HEK293 (cell line): Measurements from ENCODE around the gene CDH22.

Source experiments
- CTCF ChIP-seq: fragments of 450-650 bp; formaldehyde crosslinking; IDR thresholded peaks from 2 replicates; pipeline ENCODE4 v1.5.1; 2016; ENCODE audit warnings: missing biosample characterization, missing genetic modification characterization
- HOXD13 ChIP-seq: sonication (generic); formaldehyde crosslinking; IDR thresholded peaks from 2 replicates; pipeline ENCODE4 v1.8.0; 2022; ENCODE audit warnings: missing genetic modification reagents, borderline replicate concordance
- SP2 ChIP-seq: fragments of 450-650 bp; formaldehyde crosslinking; IDR thresholded peaks from 2 replicates; pipeline ENCODE4 v1.5.1; 2016; ENCODE audit warnings: missing biosample characterization, missing genetic modification characterization
- TSHZ1 ChIP-seq: fragments of 450-650 bp; formaldehyde crosslinking; IDR thresholded peaks from 2 replicates; pipeline ENCODE4 v1.5.1; 2016; ENCODE audit warnings: missing biosample characterization, missing genetic modification characterization, borderline replicate concordance
- ZBTB8A ChIP-seq: fragments of 450-650 bp; formaldehyde crosslinking; IDR thresholded peaks from 2 replicates; pipeline ENCODE4 v1.5.1; 2016; ENCODE audit warnings: missing biosample characterization, missing genetic modification characterization
- ZNF19 ChIP-seq: fragments of 450-650 bp; formaldehyde crosslinking; IDR thresholded peaks from 2 replicates; pipeline ENCODE4; 2016; ENCODE audit warnings: missing biosample characterization, missing genetic modification characterization, low read depth
- ZNF37A ChIP-seq: fragments of 450-650 bp; IDR thresholded peaks from 2 replicates; pipeline ENCODE4 v1.5.1; 2018; ENCODE audit warnings: missing biosample characterization, missing genetic modification characterization
- ZNF398 ChIP-seq: fragments of 450-650 bp; formaldehyde crosslinking; IDR thresholded peaks from 2 replicates; pipeline ENCODE4 v1.5.1; 2017; ENCODE audit warnings: missing biosample characterization, missing genetic modification characterization
- ZNF501 ChIP-seq: fragments of 450-650 bp; formaldehyde crosslinking; IDR thresholded peaks from 2 replicates; pipeline ENCODE4 v1.5.1; 2016; ENCODE audit warnings: missing biosample characterization, missing genetic modification characterization
- ZNF658 ChIP-seq: fragments of 450-650 bp; formaldehyde crosslinking; IDR thresholded peaks from 2 replicates; pipeline ENCODE4; 2016; ENCODE audit warnings: missing biosample characterization, missing genetic modification characterization
- ZNF776 ChIP-seq: fragments of 450-650 bp; formaldehyde crosslinking; IDR thresholded peaks from 2 replicates; pipeline ENCODE4 v1.5.0; 2017; ENCODE audit warnings: missing biosample characterization, missing genetic modification characterization, borderline replicate concordance
- ZSCAN23 ChIP-seq: fragments of 450-650 bp; formaldehyde crosslinking; IDR thresholded peaks from 2 replicates; pipeline ENCODE4 v1.5.1; 2016; ENCODE audit warnings: missing biosample characterization, missing genetic modification characterization

- no peak for TF ChIP-seq CTCF (tag by site-specific recombination)
- TF ChIP-seq ZNF776 (tag by site-specific recombination), result no peak
- TF ChIP-seq TSHZ1 (tag by site-specific recombination), result no peak
- no peak for TF ChIP-seq ZNF658 (tag by site-specific recombination)
- no peak for TF ChIP-seq ZBTB8A
- no peak for TF ChIP-seq ZNF37A (tag by site-specific recombination)
- no peak for TF ChIP-seq ZNF398 (tag by site-specific recombination)
- no peak for TF ChIP-seq HOXD13 (CRISPR knock-in tag)
- TF ChIP-seq ZNF19 (tag by site-specific recombination), result no peak
- TF ChIP-seq SP2 (tag by site-specific recombination), result no peak
- no peak for TF ChIP-seq ZSCAN23 (tag by site-specific recombination)
- TF ChIP-seq ZNF501 (tag by site-specific recombination), result no peak
These were observed 136.8 kb downstream of the CDH22 start for GRCh38 chr20:46171476-46171875.
